ENCODE results near the gene SPTBN4.
"Not testable (repeated sequence)": the region's sequence is repeated elsewhere in the genome, so short reads cannot be mapped to it uniquely, and the experiment has no call there.

SPTBN4 gene

GRCh38 chr19:40623403-40624251, 156.8 kb downstream of the SPTBN4 start:
- Histone ChIP-seq H3K36me3 (ENCODE audit: low read length) (no peaks in the 10 kb centered on the region), H2AFZ (ENCODE audit: low read depth, low read length, severe bottlenecking) (no peak overlapping the region), H3K79me2 (ENCODE audit: insufficient read depth, low read length) (no peaks in the 10 kb centered on the region), H3K9me2 (replicated peaks; ENCODE audit: insufficient read depth, low read length) (no peaks in the 10 kb centered on the region), H3K9me3 (ENCODE audit: insufficient read depth, low read length) (no peaks in the 10 kb centered on the region), H3K4me3 (ENCODE audit: insufficient read depth, low read length, poor library complexity, severe bottlenecking) (no peak overlapping the region), H4K20me1 (ENCODE audit: low read depth, low read length) (no peaks in the 10 kb centered on the region), H3K27me3 (ENCODE audit: low read length) (no peaks in the 10 kb centered on the region), H3F3A (ENCODE audit: insufficient read depth) (no peaks in the 10 kb centered on the region), H3K9ac (ENCODE audit: low read length) (no peak overlapping the region), H3K27ac (ENCODE audit: low read depth, low read length) (no peak overlapping the region), H3K4me2 (ENCODE audit: low read depth, low read length, poor library complexity, severe bottlenecking) (no peak overlapping the region)
- TF ChIP-seq CTCF (IDR thresholded peaks at IDR 0.05; ENCODE audit: insufficient read depth, low read length, poor library complexity, severe bottlenecking) (no peak), EZH2phosphoT487 (conservative IDR thresholded peaks at IDR 0.05; ENCODE audit: low read length) (no peak)

GRCh38 chr19:40624369-40625153, 157.8 kb downstream of the SPTBN4 start:
- H3K27ac ChIP-seq (ENCODE audit: low read depth, low read length); H3K4me2 ChIP-seq (ENCODE audit: low read depth, low read length, poor library complexity, severe bottlenecking); H2AFZ ChIP-seq (ENCODE audit: low read depth, low read length, severe bottlenecking); H3K36me3 ChIP-seq (ENCODE audit: low read length); H3K79me2 ChIP-seq (ENCODE audit: insufficient read depth, low read length); H3K9me2 ChIP-seq (replicated peaks; ENCODE audit: insufficient read depth, low read length); H3K4me3 ChIP-seq (ENCODE audit: insufficient read depth, low read length, poor library complexity, severe bottlenecking); H3F3A ChIP-seq (ENCODE audit: insufficient read depth); H3K27me3 ChIP-seq (ENCODE audit: low read length); H3K9ac ChIP-seq (ENCODE audit: low read length); H4K20me1 ChIP-seq (ENCODE audit: low read depth, low read length); H3K9me3 ChIP-seq (ENCODE audit: insufficient read depth, low read length): not testable (repeated sequence)

- no peak for TF ChIP-seq CTCF (IDR thresholded peaks at IDR 0.05; ENCODE audit: insufficient read depth, low read length, poor library complexity, severe bottlenecking)
- TF ChIP-seq EZH2phosphoT487 (conservative IDR thresholded peaks at IDR 0.05; ENCODE audit: low read length) = no peak
- H2AFZ ChIP-seq (ENCODE audit: low read depth, low read length, severe bottlenecking) = no peak overlapping the region
- H3K27me3 ChIP-seq (ENCODE audit: low read length) = no peaks in the 10 kb centered on the region
- no peaks in the 10 kb centered on the region for H3K9me2 ChIP-seq (replicated peaks; ENCODE audit: insufficient read depth, low read length)
- no peak overlapping the region for H3K27ac ChIP-seq (ENCODE audit: low read depth, low read length)
- H3K9me3 ChIP-seq (ENCODE audit: insufficient read depth, low read length) = no peaks in the 10 kb centered on the region
- no peak overlapping the region for H3K9ac ChIP-seq (ENCODE audit: low read length)
- H3K79me2 ChIP-seq (ENCODE audit: insufficient read depth, low read length) = no peaks in the 10 kb centered on the region
- H3K4me2 ChIP-seq (ENCODE audit: low read depth, low read length, poor library complexity, severe bottlenecking) = no peak overlapping the region
- H3K4me3 ChIP-seq (ENCODE audit: insufficient read depth, low read length, poor library complexity, severe bottlenecking) = no peak overlapping the region
- no peaks in the 10 kb centered on the region for H3K36me3 ChIP-seq (ENCODE audit: low read length)
- no peaks in the 10 kb centered on the region for H3F3A ChIP-seq (ENCODE audit: insufficient read depth)
- H4K20me1 ChIP-seq (ENCODE audit: low read depth, low read length) = no peaks in the 10 kb centered on the region
Measured at GRCh38 chr19:40625406-40626120, 158.8 kb downstream of the SPTBN4 start.

All from SU-DHL-6 (cell line).